GM19035 (cell line): ENCODE data around the gene GLYAT.
"Not testable (repeated sequence)": the region's sequence is repeated elsewhere in the genome, so short reads cannot be mapped to it uniquely, and the experiment has no call there.

Experiments used
- ATAC-seq: cut with Tn5 transposase; IDR thresholded peaks from one replicate; pipeline ENCODE4 v1.9.1; 2021; ENCODE audit not compliant: unreplicated experiment

GLYAT gene

DNA sequence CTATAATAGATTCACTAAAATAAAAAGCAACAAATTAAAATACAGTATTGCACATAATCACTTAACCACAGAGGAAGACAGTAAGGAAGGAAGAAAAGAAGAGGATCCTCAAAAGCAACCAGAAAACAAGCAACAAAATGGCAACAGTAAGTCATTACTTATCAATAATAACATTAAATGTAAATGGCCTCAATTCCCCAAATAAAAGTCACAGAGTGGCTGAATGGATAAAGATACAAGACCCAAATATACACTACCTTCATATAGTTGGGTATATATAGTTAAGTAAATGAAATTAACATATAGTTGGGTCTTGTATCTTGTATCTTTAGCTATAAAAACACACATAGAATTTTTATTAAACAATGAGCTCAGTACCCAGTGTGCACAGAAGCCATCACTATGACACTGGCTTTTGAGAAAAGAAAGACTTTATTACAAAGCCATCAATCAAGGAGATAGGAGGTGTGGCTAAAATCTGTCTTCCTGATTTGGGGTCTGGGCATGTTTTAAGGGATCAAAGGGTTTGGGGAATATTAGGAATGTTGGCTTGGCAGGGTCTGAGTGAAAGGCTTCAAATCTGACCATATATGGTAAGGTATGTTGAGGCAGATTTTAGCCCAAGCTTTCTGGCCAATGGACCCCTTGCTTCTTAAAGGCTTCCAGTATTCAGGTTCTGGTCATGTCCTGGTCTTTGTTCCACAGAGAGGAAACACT, 13.4 kb upstream of the GLYAT start:
- ATAC-seq: no peak

DNA sequence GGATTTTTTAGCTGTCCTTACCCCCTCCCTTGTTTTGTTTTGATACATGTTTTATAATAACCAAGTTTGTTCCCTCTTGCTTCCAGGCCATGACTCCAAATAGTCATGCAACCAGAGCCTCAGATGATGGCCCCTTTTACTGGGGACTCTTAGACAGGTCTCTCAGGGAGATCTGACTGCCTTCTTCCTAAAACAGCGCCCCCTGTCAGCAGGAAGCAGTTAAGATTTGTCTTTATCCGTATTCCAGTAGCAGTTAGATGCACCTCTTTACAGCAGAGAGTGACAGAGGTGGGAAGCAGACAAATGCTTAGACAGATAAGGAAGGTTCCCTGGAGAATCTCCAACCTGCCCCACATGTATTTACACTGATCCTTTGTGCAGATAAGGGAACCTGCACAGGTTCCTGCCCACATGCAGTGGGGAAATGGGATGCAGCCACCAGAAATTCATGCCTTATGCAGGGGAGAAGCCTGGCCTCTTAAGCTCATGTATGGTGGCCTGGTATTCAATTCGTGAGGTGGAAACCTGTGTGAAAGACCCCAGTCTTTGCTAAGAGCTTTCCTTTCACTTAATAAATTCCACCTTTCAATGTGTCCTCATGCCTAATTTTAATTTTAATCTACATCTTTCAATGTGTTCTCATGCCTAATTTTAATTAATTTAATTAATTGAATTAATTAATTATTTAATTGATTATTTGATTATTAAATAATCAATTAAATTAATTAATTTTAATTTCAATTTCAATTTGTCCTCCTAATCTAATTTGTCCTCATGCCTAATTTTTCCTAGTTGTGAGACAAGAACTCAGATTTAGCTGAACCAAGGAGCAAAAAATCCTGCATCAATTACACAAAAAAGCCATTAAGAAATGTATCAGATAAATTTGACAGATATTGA, 11.5 kb upstream of the GLYAT start:
- no peak for ATAC-seq

DNA sequence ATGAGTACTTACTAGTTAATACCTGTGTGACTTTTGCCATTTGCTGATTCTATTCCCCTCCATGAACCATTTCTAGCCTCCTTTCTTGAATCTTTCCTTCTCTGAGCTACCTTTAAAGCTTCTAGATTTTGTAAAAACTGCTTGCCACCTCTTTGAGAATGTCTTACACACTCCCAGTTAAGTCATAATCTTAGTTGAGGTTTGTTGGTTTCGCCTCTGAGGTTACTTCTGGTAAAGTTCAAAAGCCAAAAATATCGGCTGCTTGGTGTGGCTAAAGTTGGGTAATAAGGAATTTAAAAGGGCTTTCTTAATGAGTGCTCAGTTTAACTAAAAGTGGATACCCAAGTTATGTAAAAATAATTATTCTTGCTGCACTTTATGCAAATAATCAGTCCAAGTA, 10.4 kb upstream of the GLYAT start:
- peak; percentile 86 for ATAC-seq

DNA sequence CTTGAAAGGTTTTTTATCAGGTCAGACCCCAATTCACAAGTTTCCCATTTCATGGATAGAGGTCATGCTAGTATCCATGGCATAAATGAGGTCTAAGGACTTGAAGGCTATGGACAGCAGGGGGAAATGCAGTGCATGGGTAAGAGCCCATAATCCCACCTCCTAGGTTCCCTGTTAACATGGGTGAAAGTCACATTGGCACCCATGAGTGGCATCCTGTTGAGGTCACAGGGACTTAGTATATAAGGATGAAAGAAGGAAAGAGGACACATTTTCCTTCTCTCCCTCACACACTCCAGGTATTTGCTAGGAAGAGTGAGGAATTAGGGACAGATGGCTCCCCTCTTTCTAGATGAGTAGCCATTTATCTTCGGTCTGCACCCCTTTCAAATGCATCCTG, 9.4 kb upstream of the GLYAT start:
- ATAC-seq: no peak

DNA sequence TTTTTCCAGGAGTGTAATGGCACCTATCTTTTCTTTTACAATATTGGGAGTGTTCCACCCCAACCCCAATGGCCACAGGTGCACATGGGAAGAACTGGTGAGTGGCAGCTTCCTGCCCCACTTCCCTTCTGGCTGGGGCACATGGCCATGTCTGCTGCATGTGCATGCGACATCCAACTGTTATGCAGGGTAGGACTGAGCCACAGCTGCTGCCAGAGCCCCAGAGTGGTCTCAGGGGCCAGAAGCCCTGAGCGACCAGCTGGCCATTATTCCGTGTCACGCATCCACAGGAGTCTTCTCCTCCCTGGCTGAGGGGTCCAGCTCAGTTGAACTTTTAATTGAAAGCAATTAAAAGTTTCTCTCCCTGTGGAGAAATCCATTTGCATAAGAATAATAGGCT, 8.7 kb upstream of the GLYAT start:
- ATAC-seq: no peak

DNA sequence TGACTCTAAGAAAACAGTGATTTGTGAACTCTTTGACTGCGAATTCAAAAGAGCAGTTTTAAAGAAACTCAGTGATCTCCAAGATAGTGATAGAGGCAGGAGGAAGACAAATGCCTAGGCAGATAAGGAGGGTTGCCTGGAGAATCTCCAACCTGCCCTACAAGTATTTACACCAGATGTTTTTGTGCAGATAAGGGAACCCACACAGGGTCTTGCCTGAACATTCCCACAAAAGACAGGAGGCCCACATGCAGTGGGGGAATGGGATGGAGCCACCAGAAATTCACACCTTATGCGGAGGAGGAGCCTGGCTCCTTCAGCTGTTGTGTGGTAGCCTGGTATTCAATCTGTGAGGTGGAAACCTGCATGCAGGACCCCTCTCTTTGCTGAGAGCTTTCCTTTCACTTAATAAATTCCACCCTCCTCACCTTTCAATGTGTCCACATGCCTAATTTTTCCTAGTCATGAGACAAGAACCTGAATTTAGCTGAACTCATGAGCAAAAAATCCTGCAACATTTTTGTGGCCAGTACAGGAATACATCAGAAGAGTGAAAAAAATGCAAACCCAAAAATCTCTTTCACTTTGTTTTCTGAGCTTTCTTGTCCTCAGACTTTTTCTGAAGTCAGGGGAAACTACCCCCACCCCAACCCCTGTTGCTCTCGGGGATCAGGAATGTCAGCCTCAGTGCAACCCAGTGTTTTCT, 8.1 kb upstream of the GLYAT start:
- ATAC-seq: no peak

DNA sequence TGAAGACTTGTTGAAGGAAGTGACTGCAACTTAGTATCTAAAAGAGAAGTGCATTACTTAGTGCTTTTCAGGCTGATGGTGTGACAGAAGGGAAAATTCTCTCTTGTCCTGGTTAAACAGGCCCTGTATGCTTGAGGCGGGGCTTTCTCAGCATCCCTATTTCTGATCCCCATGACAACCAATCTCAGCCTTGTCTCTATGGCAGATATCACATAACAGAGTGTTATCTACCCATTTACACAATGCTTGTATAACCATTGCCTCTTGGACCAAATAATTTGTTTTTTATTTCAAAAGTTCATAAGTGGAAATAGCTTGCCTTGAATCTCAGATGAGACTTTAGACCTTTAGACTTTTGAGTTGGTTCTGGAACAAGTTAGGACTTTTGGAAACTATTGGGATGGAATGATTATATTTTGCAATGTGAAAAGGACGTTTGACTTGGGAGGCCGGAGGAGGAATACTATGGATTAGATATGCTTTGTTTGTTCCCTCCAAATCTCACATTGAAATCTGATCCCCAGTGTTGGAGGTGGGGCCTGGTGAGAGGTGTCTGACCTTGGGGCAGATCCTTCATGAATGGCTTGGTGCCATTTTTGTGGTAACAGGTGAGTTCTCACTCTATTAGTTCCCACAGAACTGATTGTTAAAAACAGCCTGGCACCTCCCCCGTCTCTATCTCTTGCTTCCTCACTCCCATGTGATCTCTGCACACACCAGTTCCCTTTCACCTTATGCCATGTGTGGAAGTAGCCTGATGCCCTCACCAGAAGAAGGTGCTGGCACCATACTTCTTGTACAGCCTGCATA, 3.1 kb upstream of the GLYAT start:
- ATAC-seq: no peak

DNA sequence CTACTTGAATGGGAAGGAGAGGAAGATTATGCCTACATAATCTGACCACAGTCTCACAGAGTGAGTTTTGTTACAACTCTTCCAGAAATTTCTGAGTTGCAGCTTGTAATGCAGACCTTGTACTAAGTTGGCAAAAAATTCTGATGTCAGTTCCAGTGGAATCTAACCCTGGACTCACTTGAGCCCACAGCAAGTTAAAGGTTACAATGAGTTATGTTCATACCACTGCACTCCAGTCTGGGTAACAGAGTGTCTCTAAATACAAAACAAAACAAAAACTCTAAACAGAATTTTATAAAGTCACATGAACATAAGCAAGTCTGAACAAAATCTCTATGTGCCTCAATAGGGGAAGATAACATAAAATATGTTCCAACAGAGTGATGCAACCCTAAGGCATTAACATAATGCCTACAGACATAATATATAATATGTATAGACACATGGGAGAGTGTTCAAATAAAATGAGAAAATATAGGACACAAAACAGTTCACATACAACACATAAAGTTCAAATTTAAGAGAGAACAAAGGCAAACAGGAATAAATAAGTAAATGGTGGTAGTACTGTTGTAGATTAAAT, 1.1 kb downstream of the GLYAT start:
- ATAC-seq: no peak

DNA sequence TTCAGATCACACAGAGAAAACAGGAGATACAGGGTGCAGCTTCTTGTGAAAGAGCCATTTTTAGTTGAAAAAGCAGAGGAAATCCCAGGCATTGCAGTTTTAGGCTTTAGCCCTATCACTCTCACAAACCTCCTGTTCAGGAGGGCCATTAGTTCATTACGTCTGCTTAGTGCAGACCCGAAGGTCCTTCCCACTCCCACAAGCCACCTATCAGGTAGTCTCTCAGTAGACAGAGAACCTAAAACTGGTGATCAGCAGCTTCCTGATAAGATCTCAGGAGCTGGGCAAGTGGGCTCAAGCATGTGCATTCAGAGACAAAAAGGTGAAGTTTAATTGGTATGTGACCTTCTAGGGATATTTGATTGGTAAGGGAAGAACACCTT, 4.3 kb downstream of the GLYAT start:
- ATAC-seq: no peak

DNA sequence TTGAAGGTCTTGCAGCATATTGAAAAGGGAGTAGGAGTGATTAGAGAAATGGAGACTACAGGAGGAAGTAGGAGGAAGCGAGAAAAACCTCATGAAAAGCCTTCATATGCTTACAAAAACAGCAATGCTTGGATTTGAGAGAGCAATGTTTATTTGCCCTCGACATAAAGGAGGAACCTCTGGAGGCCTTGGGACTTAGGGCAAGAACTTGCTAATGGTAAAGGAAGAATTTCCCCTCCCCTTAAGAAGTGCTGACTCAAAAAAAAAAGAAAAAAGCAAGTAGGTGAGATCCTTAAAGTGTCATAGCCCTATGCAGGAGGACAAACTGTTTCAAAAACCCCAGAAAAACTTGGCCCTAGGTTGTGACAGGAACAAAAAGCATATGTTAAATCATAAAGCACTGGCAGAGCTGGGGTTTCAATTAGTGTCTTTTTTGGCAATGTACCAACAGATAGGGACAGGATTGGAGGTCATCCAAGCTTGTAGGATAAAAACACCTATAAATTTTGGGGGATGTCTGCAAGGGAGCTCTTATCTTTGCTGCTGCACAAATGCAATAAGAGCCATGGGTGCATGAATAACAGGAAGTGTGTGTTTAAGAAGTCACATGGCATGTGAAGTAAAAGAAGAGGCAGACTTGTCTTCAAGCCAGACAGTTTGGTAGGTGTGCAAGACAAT, 4.9 kb downstream of the GLYAT start:
- ATAC-seq: no peak

DNA sequence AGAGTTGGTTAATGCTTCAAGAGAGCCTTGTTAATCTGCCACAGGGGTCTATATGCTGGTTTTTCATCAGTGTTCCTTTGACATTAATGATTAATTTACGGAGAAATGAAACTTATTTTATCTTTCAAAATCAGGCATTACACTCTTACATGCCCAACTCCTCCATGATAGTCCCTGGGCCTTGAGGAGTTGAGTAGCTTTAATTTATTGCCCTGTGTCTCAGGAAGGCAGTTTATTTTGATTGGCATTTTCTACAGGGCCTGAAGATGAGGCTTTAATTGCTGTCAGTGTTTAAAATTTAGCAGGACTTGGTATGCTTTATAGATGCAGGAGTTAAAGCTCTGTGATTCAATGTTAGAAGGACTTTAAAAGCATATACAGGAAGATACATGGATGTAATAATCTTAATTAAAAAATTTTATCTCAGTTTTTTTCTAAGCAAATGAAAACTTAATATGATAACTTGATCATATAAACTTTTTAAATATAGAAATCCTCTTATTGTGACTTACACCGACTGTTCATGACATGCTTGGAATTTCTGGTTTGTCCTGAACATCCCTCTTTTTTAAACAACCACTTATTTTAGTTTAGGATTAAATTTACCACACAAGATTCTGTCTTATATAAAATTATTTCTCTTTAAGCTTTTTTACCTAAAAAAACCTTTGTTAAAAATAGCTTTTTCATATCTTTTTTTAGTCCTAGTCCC, 12.2 kb downstream of the GLYAT start:
- ATAC-seq: no peak

DNA sequence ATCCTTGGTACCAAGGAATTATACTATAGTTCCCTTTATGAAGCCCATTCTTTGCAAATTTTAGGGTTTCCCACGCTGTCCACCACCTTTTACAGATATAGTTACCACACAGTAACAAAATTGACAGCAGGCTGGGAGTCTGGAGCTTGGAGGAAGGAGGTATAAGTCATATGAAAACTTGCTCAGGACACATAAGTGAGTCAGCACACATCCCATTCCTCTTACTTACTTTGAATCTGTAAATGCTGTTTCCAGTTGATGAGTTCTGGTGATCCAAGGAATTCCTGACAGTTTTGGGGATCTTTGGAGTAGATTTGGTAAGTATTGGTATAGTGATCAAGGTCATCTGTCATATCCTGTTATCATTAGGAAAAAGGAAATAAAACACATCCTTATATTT, 19.2 kb downstream of the GLYAT start:
- ATAC-seq: no peak

DNA sequence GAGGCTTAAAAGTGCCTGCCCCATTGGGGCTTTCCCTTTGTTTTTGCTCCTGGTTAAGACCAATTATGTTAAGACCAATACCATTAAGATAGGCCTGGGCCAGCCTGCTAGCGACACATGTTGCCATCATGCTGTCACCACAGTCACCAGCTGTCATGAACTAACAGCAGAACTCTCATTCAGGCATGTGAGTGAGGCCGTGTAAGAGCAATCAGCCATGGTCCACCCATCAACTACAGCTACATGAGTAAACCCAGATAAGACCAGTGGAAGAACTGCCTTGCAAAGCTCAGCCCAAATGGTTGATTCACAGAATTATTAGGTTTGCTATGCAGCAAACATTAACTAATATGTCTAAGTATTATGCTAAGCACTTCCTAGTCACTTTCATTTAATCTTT, 19.9 kb downstream of the GLYAT start:
- ATAC-seq: no peak

DNA sequence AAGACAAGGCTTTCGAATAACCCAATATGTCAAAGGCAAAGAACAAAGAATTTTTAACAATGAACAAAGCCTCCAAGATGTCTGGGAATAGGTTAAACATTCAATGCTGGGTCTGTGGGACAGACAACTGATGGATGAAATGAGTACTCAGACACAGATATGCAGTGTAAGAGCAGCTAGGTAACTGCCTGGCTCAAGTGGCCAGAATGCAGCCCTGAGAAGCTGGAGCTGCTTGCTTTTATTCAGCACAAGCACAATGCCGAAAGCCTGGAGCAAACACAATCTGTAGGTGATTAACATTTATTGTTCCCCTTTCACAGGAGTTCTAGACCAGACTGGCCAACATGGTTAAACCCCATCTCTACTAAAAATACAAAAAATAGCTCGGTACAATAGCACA, 24.0 kb downstream of the GLYAT start:
- ATAC-seq: no peak

DNA sequence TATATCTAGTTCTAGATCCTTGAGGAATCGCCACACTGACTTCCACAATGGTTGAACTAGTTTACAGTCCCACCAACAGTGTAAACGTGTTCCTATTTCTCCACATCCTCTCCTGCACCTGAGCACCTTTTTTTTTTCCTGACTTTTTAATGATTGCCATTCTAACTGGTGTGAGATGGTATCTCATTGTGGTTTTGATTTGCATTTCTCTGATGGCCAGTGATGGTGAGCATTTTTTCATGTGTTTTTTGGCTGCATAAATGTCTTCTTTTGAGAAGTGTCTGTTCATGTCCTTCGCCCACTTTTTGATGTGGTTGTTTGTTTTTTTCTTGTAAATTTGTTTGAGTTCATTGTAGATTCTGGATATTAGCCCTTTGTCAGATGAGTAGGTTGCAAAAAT, 34.9 kb downstream of the GLYAT start:
- not testable (repeated sequence) for ATAC-seq

DNA sequence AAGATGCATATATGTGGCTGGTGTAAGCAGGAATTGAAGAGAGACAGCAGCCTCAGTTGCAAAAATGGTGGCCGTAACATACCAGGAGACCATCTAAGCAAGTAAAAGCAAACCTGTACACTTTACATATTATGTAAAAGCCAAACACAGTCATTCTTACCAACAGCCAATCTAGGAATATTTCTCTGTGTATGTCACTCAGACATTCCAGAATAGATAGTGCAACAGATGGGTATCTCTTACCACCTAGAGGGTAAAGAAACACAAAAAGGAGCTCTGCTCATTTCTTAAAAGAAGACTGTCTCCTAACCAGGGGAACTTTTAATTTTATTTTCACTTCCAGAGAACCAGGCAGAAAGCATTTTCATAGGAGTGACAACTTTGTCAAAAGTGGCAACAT, 38.7 kb downstream of the GLYAT start:
- ATAC-seq: no peak

DNA sequence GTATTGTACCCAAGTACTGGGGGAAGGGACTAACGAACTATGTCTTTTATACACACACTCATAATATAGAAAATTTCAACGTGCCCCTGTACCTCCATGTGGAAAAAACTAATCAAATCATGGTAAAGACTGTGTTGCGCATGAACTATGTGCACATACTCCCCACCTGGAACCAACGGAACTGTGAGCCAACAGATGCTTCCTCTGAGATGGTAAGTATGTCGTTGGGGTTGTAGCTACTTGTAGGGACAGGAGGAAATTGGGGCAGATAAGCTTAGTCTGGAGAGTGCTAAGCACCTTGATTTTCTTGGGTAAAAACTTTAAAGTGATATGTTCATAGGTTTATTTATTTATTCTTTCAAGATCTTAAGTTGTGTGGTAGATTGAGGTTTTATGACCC, 40.1 kb downstream of the GLYAT start:
- ATAC-seq: no peak

DNA sequence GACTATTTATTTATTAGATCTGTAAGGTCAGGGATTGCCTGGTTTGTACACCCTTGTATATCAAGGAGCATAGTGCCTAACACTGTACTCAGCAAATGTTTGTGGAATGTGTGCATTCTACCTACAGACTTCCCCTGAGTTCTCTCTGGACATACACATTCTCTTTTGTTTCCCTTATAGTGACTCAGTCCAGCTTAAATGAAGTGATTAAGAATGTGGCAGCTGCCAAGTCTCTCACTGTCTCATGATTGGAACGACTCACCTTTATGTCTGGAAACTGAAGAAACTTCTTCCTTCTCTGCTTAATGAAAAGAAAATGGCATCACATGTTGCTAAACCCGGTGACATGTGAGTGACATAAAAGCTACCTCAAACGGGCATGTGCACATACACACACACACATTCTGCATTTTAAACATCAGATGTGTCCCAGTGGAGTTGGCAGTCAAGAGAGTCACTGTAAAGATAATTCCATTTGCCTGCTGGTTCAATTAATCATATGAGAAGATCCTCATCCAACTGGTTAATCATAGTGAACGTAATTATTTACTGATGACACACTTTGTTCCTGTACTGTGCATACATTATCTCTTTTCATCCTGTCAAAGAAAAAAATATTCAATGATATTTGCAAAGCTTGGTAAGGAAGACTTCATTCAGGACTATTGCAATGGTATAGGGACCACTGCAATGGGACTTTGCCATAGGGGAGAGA, 42.8 kb downstream of the GLYAT start:
- no peak for ATAC-seq
